ENCODE measurements around the gene DMRTC2. TPM values are rescaled to one million over a fixed set of nuclear protein-coding genes. Genes with fewer than 3 reads are reported as not detected.

Gene DMRTC2
- total RNA-seq (2021; ENCODE audit: unreplicated experiment) (not detected), Bru-seq, nascent RNA (not detected), BruChase-seq, experiment 1, labeled RNA remaining after a 2-hour chase (not detected), BruChase-seq, experiment 2, labeled RNA remaining after a 6-hour chase (not detected)
- not detected for polyA plus RNA-seq (2012; ENCODE audit: insufficient read length)
- long read RNA-seq = 0 reads

GRCh38 chr19:41845001-41845050, at the start of gene DMRTC2:
DMRTC2 (plus strand) TSS chr19:41845042; CDS start chr19:41847429, 2,387 bp downstream.
- Histone ChIP-seq H3K27ac (ENCODE audit: low read length) (no peak within 1 kb of the TSS), H3K36me3 (ENCODE audit: control insufficient read depth, insufficient read depth, low read length) (no peaks in the 10 kb centered on the region), H3K4me3 (ENCODE audit: low read depth in 2 of 2, low read length in 2 of 2) (no peak within 1 kb of the TSS), H3K4me1 (ENCODE audit: control insufficient read depth, insufficient read depth, low read length) (no peaks in the 10 kb centered on the region), H3K9me3 (ENCODE audit: control insufficient read depth, insufficient read depth, low read depth, low read length) (no peaks in the 10 kb centered on the region), H3K27me3 (ENCODE audit: control insufficient read depth, insufficient read depth, low read length) (no peaks in the 10 kb centered on the region)
- intact Hi-C loops (cut with micrococcal nuclease; ENCODE audit: unreplicated experiment) (no loop called here), in situ Hi-C loops (cut with HindIII; ENCODE audit: low pct_unique_long_range_greater_than_20kb, low sequenced_read_pairs) (no loop called here)
- ChIA-PET CTCF (no interaction called here), POLR2A (no interaction called here)
- TF ChIP-seq REST (IDR thresholded peaks at IDR 0.05; ENCODE audit: insufficient read depth in 1 of 2, low read depth in 2 of 2, low read length in 1 of 2) (no peak), TCF7L2 (IDR thresholded peaks at IDR 0.05; ENCODE audit: low read depth, low read length) (no peak), CTCF (IDR thresholded peaks at IDR 0.05) (no peak), POLR2AphosphoS5 (IDR thresholded peaks at IDR 0.05; ENCODE audit: low read depth, low read length) (no peak), SIN3A (IDR thresholded peaks at IDR 0.05; ENCODE audit: borderline replicate concordance, insufficient read depth, low read depth, low read length) (no peak)
- no peak for ATAC-seq
- BruUV-seq (replicated peaks) = no TSS peak
- DNase-seq (ENCODE audit: low read depth, low spot score) = no peak

- CTCF ChIA-PET = no interaction called here
- POLR2A ChIA-PET = no interaction called here
- no TSS peak for BruUV-seq (replicated peaks)
- Histone ChIP-seq H3K4me3 (ENCODE audit: low read depth in 2 of 2, low read length in 2 of 2) (no peak within 1 kb of the TSS), H3K9me3 (ENCODE audit: control insufficient read depth, insufficient read depth, low read depth, low read length) (no peaks in the 10 kb centered on the region), H3K27me3 (ENCODE audit: control insufficient read depth, insufficient read depth, low read length) (no peaks in the 10 kb centered on the region), H3K27ac (ENCODE audit: low read length) (no peak within 1 kb of the TSS), H3K4me1 (ENCODE audit: control insufficient read depth, insufficient read depth, low read length) (no peaks in the 10 kb centered on the region), H3K36me3 (ENCODE audit: control insufficient read depth, insufficient read depth, low read length) (no peaks in the 10 kb centered on the region)
- TF ChIP-seq TCF7L2 (IDR thresholded peaks at IDR 0.05; ENCODE audit: low read depth, low read length) (no peak), REST (IDR thresholded peaks at IDR 0.05; ENCODE audit: insufficient read depth in 1 of 2, low read depth in 2 of 2, low read length in 1 of 2) (no peak), SIN3A (IDR thresholded peaks at IDR 0.05; ENCODE audit: borderline replicate concordance, insufficient read depth, low read depth, low read length) (no peak), CTCF (IDR thresholded peaks at IDR 0.05) (no peak), POLR2AphosphoS5 (IDR thresholded peaks at IDR 0.05; ENCODE audit: low read depth, low read length) (no peak)
- ATAC-seq (no peak), DNase-seq (ENCODE audit: low read depth, low spot score) (no peak)
- in situ Hi-C loops (cut with HindIII; ENCODE audit: low pct_unique_long_range_greater_than_20kb, low sequenced_read_pairs) (no loop called here), intact Hi-C loops (cut with micrococcal nuclease; ENCODE audit: unreplicated experiment) (no loop called here)
Measured at GRCh38 chr19:41796362-41796761, 48.5 kb upstream of the DMRTC2 start, which contains the start of gene CEACAM3. CEACAM3 (plus strand) TSS chr19:41796587; CDS start chr19:41796678, 91 bp downstream.
